H9 (cell line): ENCODE data around the gene CDKAL1. TPM values are rescaled to one million over a fixed set of nuclear protein-coding genes. Genes with fewer than 3 reads are reported as not detected.

Experiments used
- DNase-seq: peaks from one replicate; pipeline ENCODE4 v3.0.0-alpha.2; 2017
- H2AFZ ChIP-seq: one replicate; pipeline ENCODE4 v1.6.1; 2013; ENCODE audit warnings: mild to moderate bottlenecking, low read length, control low read depth, moderate library complexity
- H2AK5ac ChIP-seq: 2 replicates; pipeline ENCODE4 v1.6.1; 2013; ENCODE audit warnings: low read length, control low read depth, mixed read lengths; ENCODE audit not compliant: insufficient read length
- H2BK120ac ChIP-seq: one replicate; pipeline ENCODE4 v1.6.1; 2013; ENCODE audit warnings: low read depth, mild to moderate bottlenecking, low read length, control low read depth, inconsistent platforms; ENCODE audit not compliant: poor library complexity, severe bottlenecking
- H2BK12ac ChIP-seq: 2 replicates; pipeline ENCODE4 v1.6.1; 2013; ENCODE audit warnings: low read length, control low read depth, mixed read lengths, low read depth; ENCODE audit not compliant: insufficient read length
- H2BK15ac ChIP-seq: 2 replicates; pipeline ENCODE4 v1.6.1; 2013; ENCODE audit warnings: low read depth, low read length, control low read depth
- H2BK20ac ChIP-seq: one replicate; pipeline ENCODE4 v1.6.1; 2013; ENCODE audit warnings: low read depth, mild to moderate bottlenecking, low read length, control low read depth, inconsistent platforms; ENCODE audit not compliant: poor library complexity, severe bottlenecking
- H2BK5ac ChIP-seq: 2 replicates; pipeline ENCODE4 v1.6.1; 2013; ENCODE audit warnings: low read length, control low read depth, mixed read lengths; ENCODE audit not compliant: insufficient read length
- H3K14ac ChIP-seq: 2 replicates; pipeline ENCODE4 v1.6.1; 2013; ENCODE audit warnings: low read length, control low read depth; ENCODE audit not compliant: insufficient read depth
- H3K18ac ChIP-seq: 2 replicates; pipeline ENCODE4 v1.6.1; 2013; ENCODE audit warnings: low read depth, mild to moderate bottlenecking, mixed read lengths, low read length, control low read depth; ENCODE audit not compliant: insufficient read length
- H3K23ac ChIP-seq: 2 replicates; pipeline ENCODE4 v1.6.1; 2013; ENCODE audit warnings: low read length, control low read depth, mixed read lengths, low read depth; ENCODE audit not compliant: insufficient read length
- H3K23me2 ChIP-seq: 2 replicates; pipeline ENCODE4 v1.6.1; 2013; ENCODE audit warnings: low read depth, mild to moderate bottlenecking, mixed read lengths, low read length, control low read depth; ENCODE audit not compliant: insufficient read length, poor library complexity, severe bottlenecking
- H3K27ac ChIP-seq: 2 replicates; pipeline ENCODE4 v1.5.1; 2013; ENCODE audit warnings: low read length, control low read depth, mixed read lengths, low read depth; ENCODE audit not compliant: insufficient read length
- H3K27me3 ChIP-seq: 2 replicates; pipeline ENCODE4 v1.6.1; 2013; ENCODE audit warnings: low read length, control low read depth, inconsistent platforms; ENCODE audit not compliant: insufficient read depth
- H3K4ac ChIP-seq: 2 replicates; pipeline ENCODE4 v1.6.1; 2013; ENCODE audit warnings: low read depth, mild to moderate bottlenecking, control low read depth, inconsistent platforms, low read length, moderate library complexity
- H3K4me1 ChIP-seq: 2 replicates; pipeline ENCODE4 v1.6.1; 2013; ENCODE audit warnings: low read length, control low read depth, inconsistent platforms; ENCODE audit not compliant: insufficient read depth
- H3K4me2 ChIP-seq: 2 replicates; pipeline ENCODE4 v1.6.1; 2013; ENCODE audit warnings: low read length, control low read depth, mixed read lengths; ENCODE audit not compliant: insufficient read length, insufficient read depth
- H3K56ac ChIP-seq: 2 replicates; pipeline ENCODE4 v1.6.1; 2013; ENCODE audit warnings: low read depth, mild to moderate bottlenecking, mixed read lengths, low read length, control low read depth; ENCODE audit not compliant: insufficient read length
- H3K79me1 ChIP-seq: 2 replicates; pipeline ENCODE4 v1.6.1; 2013; ENCODE audit warnings: low read depth, mild to moderate bottlenecking, moderate library complexity, low read length, control low read depth, inconsistent platforms; ENCODE audit not compliant: insufficient read depth, poor library complexity, severe bottlenecking
- H3K79me2 ChIP-seq: 2 replicates; pipeline ENCODE4 v1.6.1; 2013; ENCODE audit warnings: low read length, control low read depth, inconsistent platforms; ENCODE audit not compliant: insufficient read depth
- H3K9ac ChIP-seq: 2 replicates; pipeline ENCODE4 v1.6.1; 2013; ENCODE audit warnings: low read length, control low read depth, mixed read lengths; ENCODE audit not compliant: insufficient read length; ENCODE audit errors: extremely low read depth
- H3K9me3 ChIP-seq: one replicate; pipeline ENCODE4 v1.6.1; 2013; ENCODE audit warnings: low read depth, low read length, inconsistent platforms; ENCODE audit not compliant: control insufficient read depth
- H3T11ph ChIP-seq: one replicate; pipeline ENCODE4 v1.6.1; 2013; ENCODE audit warnings: mild to moderate bottlenecking, low read length, control low read depth, inconsistent platforms
- H4K20me1 ChIP-seq: one replicate; pipeline ENCODE4 v1.6.1; 2013; ENCODE audit not compliant: control insufficient read depth, insufficient read length, insufficient read depth
- H4K5ac ChIP-seq: 2 replicates; pipeline ENCODE4 v1.6.1; 2013; ENCODE audit warnings: low read depth, mild to moderate bottlenecking, mixed read lengths, low read length, control low read depth; ENCODE audit not compliant: insufficient read length
- H4K8ac ChIP-seq: replicated peaks from 2 replicates; pipeline ENCODE4 v1.6.1; 2013; ENCODE audit warnings: low read length, control low read depth, mixed read lengths, low read depth; ENCODE audit not compliant: insufficient read length
- H4K91ac ChIP-seq: 2 replicates; pipeline ENCODE4 v1.6.1; 2013; ENCODE audit warnings: low read depth, mild to moderate bottlenecking, moderate library complexity, mixed read lengths, low read length, control low read depth; ENCODE audit not compliant: insufficient read length
- H3K27ac Mint-ChIP-seq, 3 experiments: 2 replicates in 2 of 3; 3 replicates in 1 of 3; pipeline ENCODE4 v1.8.0; 2020 to 2021; ENCODE audit warnings: mixed read lengths in 3 of 3, mild to moderate bottlenecking in 1 of 3, moderate library complexity in 1 of 3
- H3K27me3 Mint-ChIP-seq: 2 replicates; pipeline ENCODE4 v1.8.0; 2021; ENCODE audit warnings: low read depth, mild to moderate bottlenecking, moderate library complexity, mixed read lengths
- H3K36me3 Mint-ChIP-seq, 3 experiments: 2 replicates in 2 of 3; 3 replicates in 1 of 3; pipeline ENCODE4 v1.8.0; 2020 to 2021; ENCODE audit warnings: low read depth in 3 of 3, mixed read lengths in 3 of 3; ENCODE audit not compliant: insufficient read depth in 1 of 3
- H3K4me1 Mint-ChIP-seq, 2 experiments: 2 replicates each; pipeline ENCODE4 v1.8.0; 2020; ENCODE audit warnings: mixed read lengths in 2 of 2
- H3K4me3 Mint-ChIP-seq, 2 experiments: 2 replicates in 1 of 2; 3 replicates in 1 of 2; pipeline ENCODE4 v1.8.0; 2020 to 2021; ENCODE audit warnings: mild to moderate bottlenecking in 2 of 2, mixed read lengths in 2 of 2, moderate library complexity in 1 of 2
- H3K9me3 Mint-ChIP-seq, 2 experiments: 2 replicates in 1 of 2; 3 replicates in 1 of 2; pipeline ENCODE4 v1.8.0; 2020; ENCODE audit warnings: mild to moderate bottlenecking in 2 of 2, mixed read lengths in 2 of 2, moderate library complexity in 1 of 2
- CTCF ChIP-seq: fragments of 200-600 bp; sonication (generic); conservative IDR thresholded peaks from 3 replicates; pipeline ENCODE4 v1.8.0; 2021; ENCODE audit warnings: antibody characterized with exemption, mild to moderate bottlenecking
- WGBS: extraction: QIAGEN DNeasy Blood & Tissue Kit; methylation state at CpG from one replicate; pipeline ENCODE4 v1.1.7; 2013; ENCODE audit warnings: missing lambda C conversion rate, low lambda C conversion rate, mixed read lengths; ENCODE audit not compliant: insufficient read length; ENCODE audit errors: extremely low coverage; 5-methylcytosine and 5-hydroxymethylcytosine counted together
- total RNA-seq: library from RNA; stranded (reverse); gene quantifications from 2 replicates; pipeline ENCODE4 v1.2.1, GENCODE V29; 2021

CDKAL1 gene
- total RNA-seq, 1 experiment from 2014 or later: 23.0 TPM

- Histone ChIP-seq H2BK20ac (no peak overlapping the region), H3K4me1 (no peaks in the 10 kb centered on the region; the same call in 1 of the 2 replicates), H3K23ac (no peak overlapping the region), H3K56ac (no peak overlapping the region), H2BK15ac (no peak overlapping the region), H3K14ac (no peak overlapping the region), H3K4ac (no peak overlapping the region), H3K27ac (no peak overlapping the region), H3T11ph (no peak overlapping the region), H3K79me2 (no peaks in the 10 kb centered on the region), H3K4me2 (no peak overlapping the region), H3K27me3 (no peaks in the 10 kb centered on the region), H2BK120ac (no peak overlapping the region), H2BK5ac (no peak overlapping the region), H3K79me1 (no peaks in the 10 kb centered on the region), H2AFZ (no peak overlapping the region), H2BK12ac (no peak overlapping the region), H4K5ac (no peak overlapping the region), H2AK5ac (no peak overlapping the region), H3K23me2 (no peaks in the 10 kb centered on the region), H4K91ac (no peak overlapping the region), H4K20me1 (no peaks in the 10 kb centered on the region), H3K18ac (no peak overlapping the region), H3K9ac (no peak overlapping the region), H4K8ac (no peak overlapping the region), H3K9me3 (no peaks in the 10 kb centered on the region)
- no peaks in the 10 kb centered on the region; a peak in 3 of 5 replicates for H3K9me3 Mint-ChIP-seq
- H3K27ac Mint-ChIP-seq: no peak overlapping the region
- no peaks in the 10 kb centered on the region for H3K27me3 Mint-ChIP-seq
- peaks cover 13 to 14% of the 10 kb centered on the region in 2 experiments for H3K4me1 Mint-ChIP-seq
- no peak for TF ChIP-seq CTCF
- H3K36me3 Mint-ChIP-seq: no peaks in the 10 kb centered on the region; a peak in 1 of 7 replicates
- no CpG with 5 or more reads among the region's 4 CpGs for WGBS
- no peak overlapping the region for H3K4me3 Mint-ChIP-seq
- DNase-seq: no peak
These were observed 730.9 kb downstream of the CDKAL1 start for GRCh38 chr6:21265034-21265729.
